Pancreas (tissue), 10 donors: ENCODE data around the gene NDUFA8. TPM values are rescaled to one million over a fixed set of nuclear protein-coding genes. Genes with fewer than 3 reads are reported as not detected.

Experiments used
- ATAC-seq, 4 donors: fragments of 200-7000 bp; cut with Tn5 transposase; one replicate each; pipeline versions ENCODE4 v1.8.0 to v1.9.1; 2020; ENCODE audit warnings: mild to moderate bottlenecking in 4 of 4, moderate library complexity in 4 of 4
- DNase-seq, 6 donors: peaks; one replicate each; pipeline ENCODE4 v3.0.0-alpha.2; 2020
- FAIRE-seq: peaks from 2 replicates; lab custom pipeline; 2012; peaks lifted over from hg19 to GRCh38; lab: Jason Lieb, UNC
- H3K27ac ChIP-seq, 4 donors: fragments of 200-600 bp; sonication (generic); 1 replicate in 3 of 4; 2 replicates in 1 of 4; pipeline versions ENCODE4 v1.5.0 to v1.8.0; 2020
- H3K27me3 ChIP-seq, 4 donors: fragments of 200-600 bp; one replicate each; pipeline ENCODE4 v1.8.0; 2021
- H3K36me3 ChIP-seq, 3 donors: fragments of 200-600 bp; sonication (generic) in 1 of 3; one replicate each; pipeline versions ENCODE4 v1.5.0 to v1.8.0; 2020 to 2021
- H3K4me1 ChIP-seq, 3 donors: fragments of 200-600 bp; one replicate each; pipeline ENCODE4 v1.8.0; 2021
- H3K4me3 ChIP-seq, 4 donors: fragments of 200-600 bp; sonication (generic) in 2 of 4; one replicate each; pipeline versions ENCODE4 v1.5.0 to v1.8.0; 2020 to 2021
- H3K9me3 ChIP-seq, 4 donors: fragments of 200-600 bp; one replicate each; pipeline ENCODE4 v1.8.0; 2021
- WGBS, 2 donors: extraction: QIAGEN DNeasy Blood & Tissue Kit; methylation state at CpG; one replicate each; pipeline ENCODE4 v1.1.7; 2013; 5-methylcytosine and 5-hydroxymethylcytosine counted together
- intact Hi-C, 3 donors: fragments of 100-400 bp; cut with DNase I; formaldehyde crosslinking; loops; one replicate each; pipeline versions ENCODE4 v1.11.1 to v1.14.2; 2022
- polyA plus RNA-seq, 2 donors: library from polyadenylated mRNA; stranded (reverse); fragments of 200-250 nt; gene quantifications; one replicate each; pipeline ENCODE4 v1.2.3, GENCODE V29; 2013
- total RNA-seq, 6 donors: library from RNA; stranded (reverse); fragmentation: NEBNext Ultra II Directional in 4 of 6; extraction: Animal tissue kit (Norgen Biotek cat#: 25700) in 4 of 6; gene quantifications; one replicate each; pipeline versions ENCODE4 v1.2.1 to v1.2.4, GENCODE V29; 2021 to 2023
- TF ChIP-seq, protein P1 (sequence below), 4 donors: fragments of 200-600 bp; sonication (generic) in 3 of 4; IDR thresholded peaks; one replicate each; pipeline versions ENCODE4 v1.5.0 to v1.8.0; 2021; ENCODE audit warnings: antibody characterized with exemption in 4 of 4
- donor health status: healthy with polysubstance abuse.
- donor health status: DM: no; HTN: no; CAD: no; lungs with moderate emphysema.
- donor health status: DM: no; HTN: no; CAD: no.
- donor health status: control.
- donor health status: control.
- donor health status: Bipolar disorder and iron deficiency.
- donor health status: DM: yes; HTN: yes; CAD: no.
- donor health status: DM: no; HTN: no; CAD: no.
- donor health status: DM: no; HTN: no; CAD: no.
- donor health status: DM: yes; HTN: yes; CAD: no.

The NDUFA8 gene
- total and polyA plus RNA-seq, 8 donors, result 10.7 to 37.3 (median 16.4) TPM

DNA sequence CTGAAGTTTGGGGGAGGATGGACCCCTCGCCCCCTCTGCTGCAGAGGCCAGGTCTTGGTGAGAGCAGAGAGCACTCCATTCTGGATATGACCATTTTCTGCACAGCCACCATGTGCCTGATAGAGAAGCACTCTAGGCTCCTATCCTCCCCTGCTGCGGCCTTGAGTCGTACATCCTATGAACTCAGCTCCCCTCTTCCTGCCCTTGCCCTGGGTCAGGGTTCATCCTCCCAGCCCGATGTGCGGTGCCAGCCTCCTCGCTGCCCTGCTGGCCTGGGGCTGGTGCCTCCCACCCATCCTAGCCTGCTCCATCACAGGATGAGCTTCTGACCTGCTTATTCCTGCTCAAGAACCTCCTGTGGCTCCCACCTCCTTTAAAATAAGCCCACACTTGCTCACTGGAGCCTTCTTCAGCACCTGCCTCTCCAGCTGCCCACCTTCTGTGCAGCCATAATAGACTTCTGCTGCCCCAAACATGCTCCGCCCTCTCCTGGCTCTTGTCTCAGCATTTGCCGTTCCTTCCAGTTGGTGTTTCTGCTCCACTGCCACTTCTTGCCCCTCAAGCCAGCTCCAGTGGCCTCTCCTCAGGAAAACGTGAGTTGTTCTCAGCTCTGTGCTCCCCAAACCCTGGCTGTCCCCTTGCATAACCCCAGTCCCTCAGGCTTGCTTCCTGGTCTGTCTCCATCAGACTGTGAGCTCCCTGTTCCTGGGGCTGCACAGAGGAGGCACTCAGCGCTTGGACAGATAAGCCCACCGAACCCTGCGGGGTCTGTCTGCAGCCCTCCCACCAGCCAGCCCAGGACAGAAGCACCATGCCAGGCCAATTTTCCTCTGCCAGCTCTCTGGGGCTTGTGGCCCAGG lies 44.2 kb downstream of the NDUFA8 start:
- 67 to 71% methylated on average over 12 of the region's 12 CpGs for WGBS, 2 donors
- TF ChIP-seq, protein P1, sequence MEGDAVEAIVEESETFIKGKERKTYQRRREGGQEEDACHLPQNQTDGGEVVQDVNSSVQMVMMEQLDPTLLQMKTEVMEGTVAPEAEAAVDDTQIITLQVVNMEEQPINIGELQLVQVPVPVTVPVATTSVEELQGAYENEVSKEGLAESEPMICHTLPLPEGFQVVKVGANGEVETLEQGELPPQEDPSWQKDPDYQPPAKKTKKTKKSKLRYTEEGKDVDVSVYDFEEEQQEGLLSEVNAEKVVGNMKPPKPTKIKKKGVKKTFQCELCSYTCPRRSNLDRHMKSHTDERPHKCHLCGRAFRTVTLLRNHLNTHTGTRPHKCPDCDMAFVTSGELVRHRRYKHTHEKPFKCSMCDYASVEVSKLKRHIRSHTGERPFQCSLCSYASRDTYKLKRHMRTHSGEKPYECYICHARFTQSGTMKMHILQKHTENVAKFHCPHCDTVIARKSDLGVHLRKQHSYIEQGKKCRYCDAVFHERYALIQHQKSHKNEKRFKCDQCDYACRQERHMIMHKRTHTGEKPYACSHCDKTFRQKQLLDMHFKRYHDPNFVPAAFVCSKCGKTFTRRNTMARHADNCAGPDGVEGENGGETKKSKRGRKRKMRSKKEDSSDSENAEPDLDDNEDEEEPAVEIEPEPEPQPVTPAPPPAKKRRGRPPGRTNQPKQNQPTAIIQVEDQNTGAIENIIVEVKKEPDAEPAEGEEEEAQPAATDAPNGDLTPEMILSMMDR (IDR thresholded peaks at IDR 0.05), result no peak
- Histone ChIP-seq H3K27me3 (no peaks in the 10 kb centered on the region), H3K4me3 (no peak overlapping the region), H3K9me3 (no peaks in the 10 kb centered on the region), H3K36me3 (no peaks in the 10 kb centered on the region), H3K27ac (no peak overlapping the region), H3K4me1 (no peaks in the 10 kb centered on the region)
- FAIRE-seq (no peak), ATAC-seq (no peak), DNase-seq (no peak)
- intact Hi-C loops, result loop anchor here in 1 of 3 donors (10.0 kb wide), 1 partner anchor 239 kb away; no protein-coding TSS in a partner anchor

DNA sequence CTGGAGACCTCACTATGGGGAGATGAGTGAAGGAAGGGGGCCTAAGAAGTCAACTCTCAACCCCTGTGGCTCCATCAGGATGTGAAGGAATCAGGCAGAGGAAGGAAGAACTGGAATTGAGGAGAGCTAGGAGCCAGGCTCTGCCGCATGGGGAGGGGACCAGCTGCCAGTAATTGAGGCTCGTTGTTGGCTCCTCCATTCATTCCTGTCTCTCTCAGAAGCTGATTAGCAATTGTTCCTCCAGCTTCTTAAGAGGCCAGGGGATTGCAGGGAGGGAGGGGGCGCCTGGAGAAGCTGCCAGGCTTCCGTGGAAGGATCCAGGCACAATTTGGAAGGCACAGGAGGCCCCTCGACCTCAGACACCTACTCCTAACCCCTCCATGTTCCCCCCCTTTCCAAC lies 46.0 kb downstream of the NDUFA8 start:
- H3K9me3 ChIP-seq, result no peaks in the 10 kb centered on the region
- H3K27ac ChIP-seq, result no peak overlapping the region
- TF ChIP-seq, protein P1 (IDR thresholded peaks at IDR 0.05), result no peak
- ATAC-seq (no peak), DNase-seq (no peak), FAIRE-seq (no peak)
- no peak overlapping the region for H3K4me3 ChIP-seq
- H3K4me1 ChIP-seq, result no peaks in the 10 kb centered on the region
- 41 to 47% methylated on average over 5 of the region's 5 CpGs for WGBS, 2 donors
- intact Hi-C loops, result loop anchor here in 1 of 3 donors (10.0 kb wide), 1 partner anchor 241 kb away; no protein-coding TSS in a partner anchor
- H3K27me3 ChIP-seq, result no peaks in the 10 kb centered on the region
- no peaks in the 10 kb centered on the region for H3K36me3 ChIP-seq

DNA sequence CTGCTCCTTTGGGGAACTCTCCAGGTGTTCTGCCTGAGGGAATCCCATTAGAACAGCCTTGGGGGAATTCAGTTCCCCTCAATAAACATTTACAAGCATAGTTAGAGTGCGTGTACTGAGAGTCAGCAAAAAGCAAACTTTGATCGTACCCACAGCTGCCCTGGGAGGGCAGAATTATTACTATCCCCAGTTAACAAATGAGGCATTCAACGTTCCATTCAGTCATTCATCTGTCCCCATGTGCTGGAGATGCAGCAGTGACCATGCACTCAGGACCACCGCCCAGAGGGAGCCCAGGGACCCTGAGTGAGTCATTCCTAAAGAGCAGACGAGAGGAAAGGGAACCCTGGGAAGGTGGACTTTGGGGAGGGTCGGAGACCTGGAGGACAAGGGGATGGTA lies 47.3 kb downstream of the NDUFA8 start:
- no peaks in the 10 kb centered on the region for H3K27me3 ChIP-seq
- H3K4me3 ChIP-seq, result no peak overlapping the region
- no peaks in the 10 kb centered on the region for H3K9me3 ChIP-seq
- H3K4me1 ChIP-seq, result no peaks in the 10 kb centered on the region
- intact Hi-C loops, result loop anchor here in 1 of 3 donors (10.0 kb wide), 1 partner anchor 243 kb away; no protein-coding TSS in a partner anchor
- ATAC-seq (no peak), DNase-seq (no peak), FAIRE-seq (no peak)
- no peaks in the 10 kb centered on the region for H3K36me3 ChIP-seq
- TF ChIP-seq, protein P1 (IDR thresholded peaks at IDR 0.05), result no peak
- WGBS, 2 donors, result 74 to 76% methylated on average over 6 of the region's 6 CpGs
- H3K27ac ChIP-seq, result no peak overlapping the region

DNA sequence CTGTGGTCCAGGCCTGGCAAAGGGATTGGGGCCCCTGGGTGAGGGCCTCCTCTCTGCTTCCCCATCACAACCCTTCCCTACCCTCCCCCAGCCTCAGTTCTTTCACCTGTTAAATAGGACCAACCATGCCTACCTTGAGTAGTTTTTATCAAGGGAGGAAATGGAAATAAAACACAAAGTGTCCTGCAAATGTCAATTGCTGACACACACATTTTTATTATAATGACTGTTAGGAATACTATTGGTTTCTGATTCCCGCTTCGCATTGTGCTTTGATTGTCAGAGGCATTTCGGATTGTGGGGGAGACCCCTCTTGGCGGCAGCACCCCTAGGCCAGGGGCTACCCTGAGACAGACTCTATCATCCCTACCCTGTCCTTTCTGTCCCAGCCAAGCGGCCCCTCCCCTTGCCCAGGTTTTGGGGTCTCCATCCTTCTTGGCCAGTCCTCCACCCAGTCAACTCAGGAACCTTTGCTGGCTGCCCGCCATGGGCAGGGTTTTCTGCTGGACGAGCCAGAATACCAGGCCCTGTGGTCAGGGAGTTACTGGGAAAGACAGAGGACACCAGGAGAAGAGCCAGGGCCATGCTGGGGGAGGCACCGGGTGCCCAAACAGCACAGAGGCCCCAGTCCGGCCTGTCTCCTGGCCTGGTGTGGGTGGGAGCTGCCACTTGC lies 48.0 kb downstream of the NDUFA8 start:
- intact Hi-C loops, result loop anchor here in 1 of 3 donors (10.0 kb wide), 1 partner anchor 243 kb away; no protein-coding TSS in a partner anchor
- no peak for DNase-seq
- Histone ChIP-seq H3K9me3 (no peaks in the 10 kb centered on the region), H3K4me1 (no peaks in the 10 kb centered on the region), H3K4me3 (no peak overlapping the region), H3K36me3 (no peaks in the 10 kb centered on the region), H3K27ac (no peak overlapping the region), H3K27me3 (no peaks in the 10 kb centered on the region)
- no peak for ATAC-seq
- WGBS, 2 donors, result 80 to 88% methylated on average over 9 of the region's 9 CpGs
- FAIRE-seq, result no peak
- TF ChIP-seq, protein P1 (IDR thresholded peaks at IDR 0.05), result no peak
